Measurements from ENCODE around the gene RPP21.

Gene RPP21

GRCh38 chr6:30325150-30325872, 19.6 kb upstream of the RPP21 start:
- Histone ChIP-seq H3K27me3 (ENCODE audit: insufficient read depth, poor library complexity, severe bottlenecking) (no peaks in the 10 kb centered on the region), H3K4me1 (ENCODE audit: insufficient read depth, poor library complexity, severe bottlenecking) (peaks cover 18% of the 10 kb centered on the region), H3K9me3 (ENCODE audit: severe bottlenecking) (no peaks in the 10 kb centered on the region), H3K4me3 (ENCODE audit: severe bottlenecking) (peak overlapping the region; percentile 71), H3K27ac (ENCODE audit: poor library complexity, severe bottlenecking) (peak overlapping the region; percentile 81), H3K36me3 (ENCODE audit: low read depth) (peaks cover 31% of the 10 kb centered on the region)
- DNase-seq (ENCODE audit: low spot score) (no peak), ATAC-seq (ENCODE audit: low read depth) (peak; percentile 70)
- no peak for TF ChIP-seq CTCF (IDR thresholded peaks at IDR 0.05; ENCODE audit: poor library complexity, severe bottlenecking)

GRCh38 chr6:30325873-30326525, 19.0 kb upstream of the RPP21 start:
- DNase-seq (ENCODE audit: low spot score) (no peak), ATAC-seq (ENCODE audit: low read depth) (peak; percentile 76)
- H3K4me3 ChIP-seq (ENCODE audit: severe bottlenecking): peak overlapping the region; percentile 71
- no peak for TF ChIP-seq CTCF (IDR thresholded peaks at IDR 0.05; ENCODE audit: poor library complexity, severe bottlenecking)
- no peaks in the 10 kb centered on the region for H3K9me3 ChIP-seq (ENCODE audit: severe bottlenecking)
- no peaks in the 10 kb centered on the region for H3K27me3 ChIP-seq (ENCODE audit: insufficient read depth, poor library complexity, severe bottlenecking)
- H3K27ac ChIP-seq (ENCODE audit: poor library complexity, severe bottlenecking): peak overlapping the region; percentile 81
- peaks cover 18% of the 10 kb centered on the region for H3K4me1 ChIP-seq (ENCODE audit: insufficient read depth, poor library complexity, severe bottlenecking)
- peaks cover 30% of the 10 kb centered on the region for H3K36me3 ChIP-seq (ENCODE audit: low read depth)

- Histone ChIP-seq H3K36me3 (ENCODE audit: low read depth) (peaks cover 32% of the 10 kb centered on the region), H3K9me3 (ENCODE audit: severe bottlenecking) (no peaks in the 10 kb centered on the region), H3K27ac (ENCODE audit: poor library complexity, severe bottlenecking) (peak within 1 kb of the TSS; percentile 81), H3K4me3 (ENCODE audit: severe bottlenecking) (peak within 1 kb of the TSS; percentile 71), H3K4me1 (ENCODE audit: insufficient read depth, poor library complexity, severe bottlenecking) (peaks cover 18% of the 10 kb centered on the region), H3K27me3 (ENCODE audit: insufficient read depth, poor library complexity, severe bottlenecking) (no peaks in the 10 kb centered on the region)
- no peak for TF ChIP-seq CTCF (IDR thresholded peaks at IDR 0.05; ENCODE audit: poor library complexity, severe bottlenecking)
- peak; percentile 80 for DNase-seq (ENCODE audit: low spot score)
- ATAC-seq (ENCODE audit: low read depth): peak; percentile 62
Measured at GRCh38 chr6:30326526-30327231, 18.3 kb upstream of the RPP21 start, which contains the start of gene TRIM39. Gene TRIM39, plus strand, starts transcription at chr6:30326927. Its CDS starts 2,391 bp downstream, at chr6:30329318.

GRCh38 chr6:30327232-30327746, 17.7 kb upstream of the RPP21 start:
- no peak for TF ChIP-seq CTCF (IDR thresholded peaks at IDR 0.05; ENCODE audit: poor library complexity, severe bottlenecking)
- peak overlapping the region; percentile 81 for H3K27ac ChIP-seq (ENCODE audit: poor library complexity, severe bottlenecking)
- peaks cover 33% of the 10 kb centered on the region for H3K36me3 ChIP-seq (ENCODE audit: low read depth)
- DNase-seq (ENCODE audit: low spot score) (no peak), ATAC-seq (ENCODE audit: low read depth) (no peak)
- H3K9me3 ChIP-seq (ENCODE audit: severe bottlenecking): no peaks in the 10 kb centered on the region
- peaks cover 18% of the 10 kb centered on the region for H3K4me1 ChIP-seq (ENCODE audit: insufficient read depth, poor library complexity, severe bottlenecking)
- peak overlapping the region; percentile 71 for H3K4me3 ChIP-seq (ENCODE audit: severe bottlenecking)
- no peaks in the 10 kb centered on the region for H3K27me3 ChIP-seq (ENCODE audit: insufficient read depth, poor library complexity, severe bottlenecking)
